ENCODE measurements around the gene LAMC2. TPM values are rescaled to one million over a fixed set of nuclear protein-coding genes. Genes with fewer than 3 reads are reported as not detected.

The LAMC2 gene
- total RNA-seq, 4 donors from 2014 or later = 2.6 to 23.3 (median 7.3) TPM

- DNase-seq (ENCODE audit: low spot score) (no peak), ATAC-seq (ENCODE audit: low FRiP score) (peak; percentile 65)
These were observed 19.2 kb downstream of the LAMC2 start for GRCh38 chr1:183205196-183205781.

GRCh38 chr1:183206538-183207122 lies 20.6 kb downstream of the LAMC2 start:
- TF ChIP-seq, protein P1, sequence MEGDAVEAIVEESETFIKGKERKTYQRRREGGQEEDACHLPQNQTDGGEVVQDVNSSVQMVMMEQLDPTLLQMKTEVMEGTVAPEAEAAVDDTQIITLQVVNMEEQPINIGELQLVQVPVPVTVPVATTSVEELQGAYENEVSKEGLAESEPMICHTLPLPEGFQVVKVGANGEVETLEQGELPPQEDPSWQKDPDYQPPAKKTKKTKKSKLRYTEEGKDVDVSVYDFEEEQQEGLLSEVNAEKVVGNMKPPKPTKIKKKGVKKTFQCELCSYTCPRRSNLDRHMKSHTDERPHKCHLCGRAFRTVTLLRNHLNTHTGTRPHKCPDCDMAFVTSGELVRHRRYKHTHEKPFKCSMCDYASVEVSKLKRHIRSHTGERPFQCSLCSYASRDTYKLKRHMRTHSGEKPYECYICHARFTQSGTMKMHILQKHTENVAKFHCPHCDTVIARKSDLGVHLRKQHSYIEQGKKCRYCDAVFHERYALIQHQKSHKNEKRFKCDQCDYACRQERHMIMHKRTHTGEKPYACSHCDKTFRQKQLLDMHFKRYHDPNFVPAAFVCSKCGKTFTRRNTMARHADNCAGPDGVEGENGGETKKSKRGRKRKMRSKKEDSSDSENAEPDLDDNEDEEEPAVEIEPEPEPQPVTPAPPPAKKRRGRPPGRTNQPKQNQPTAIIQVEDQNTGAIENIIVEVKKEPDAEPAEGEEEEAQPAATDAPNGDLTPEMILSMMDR (IDR thresholded peaks at IDR 0.05) = no peak
- no peak for DNase-seq (ENCODE audit: low spot score)
- ATAC-seq (ENCODE audit: low FRiP score) = no peak

More at GRCh38 chr1:183205196-183205781, 19.2 kb downstream of the LAMC2 start:
- TF ChIP-seq, protein P1 (IDR thresholded peaks at IDR 0.05) = no peak

DNA sequence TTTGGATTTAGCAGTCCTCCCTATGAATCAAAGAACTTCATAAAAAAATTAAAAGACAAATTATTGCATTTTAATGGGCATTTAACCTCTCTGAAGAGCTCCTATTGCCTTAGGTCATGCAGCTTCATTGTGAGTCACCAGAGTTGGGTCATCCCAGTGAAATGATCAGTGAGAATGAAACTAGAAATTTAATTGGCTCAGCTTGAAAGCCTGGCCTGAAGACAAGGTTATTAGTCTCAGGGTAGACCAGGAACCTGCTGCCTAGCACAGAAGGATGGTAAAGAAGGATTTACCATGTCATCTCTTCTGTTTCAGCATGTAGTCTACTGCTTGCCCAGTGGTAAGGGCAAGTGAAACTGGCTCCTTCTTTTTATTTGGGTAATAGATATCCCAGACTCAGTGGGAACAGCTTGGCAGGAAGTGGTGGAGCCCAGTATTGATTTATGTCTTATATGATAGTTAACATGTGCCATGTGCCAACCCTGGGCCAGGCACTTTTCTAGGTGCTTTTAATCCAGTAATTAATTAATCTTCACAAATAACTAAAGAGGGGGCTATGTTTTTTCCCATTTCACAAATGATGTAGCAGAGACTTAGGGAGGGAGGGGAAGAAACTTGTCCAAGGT lies 23.6 kb downstream of the LAMC2 start:
- TF ChIP-seq, protein P1 (IDR thresholded peaks at IDR 0.05) = no peak
- ATAC-seq (ENCODE audit: low FRiP score) = peak; percentile 89
- no peak for DNase-seq (ENCODE audit: low spot score)

- TF ChIP-seq, protein P1 (IDR thresholded peaks at IDR 0.05) = no peak
- DNase-seq (ENCODE audit: low spot score) = no peak
- no peak for ATAC-seq (ENCODE audit: low FRiP score)
These were observed 24.6 kb downstream of the LAMC2 start for GRCh38 chr1:183210681-183211080.

DNA sequence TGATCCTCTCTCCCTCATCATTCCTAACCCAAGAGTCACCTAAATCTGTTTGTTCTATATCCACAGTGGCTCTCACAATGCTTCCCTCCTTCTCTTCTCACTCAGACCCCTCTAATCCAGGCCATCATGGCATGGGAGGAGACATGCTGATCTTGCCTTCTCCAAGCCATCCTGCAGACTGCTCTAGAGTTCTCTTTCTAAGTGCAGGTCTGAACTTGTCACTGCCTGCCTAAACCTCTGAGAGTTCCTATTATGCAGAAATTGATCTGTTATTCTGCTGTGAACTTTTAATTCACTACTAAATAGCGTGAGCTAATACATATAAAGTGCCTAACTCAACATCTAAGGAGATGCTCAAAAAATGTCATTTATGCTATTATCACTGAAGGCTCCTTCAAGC lies 26.8 kb downstream of the LAMC2 start:
- DNase-seq (ENCODE audit: low spot score) (no peak), ATAC-seq (ENCODE audit: low FRiP score) (no peak)
- TF ChIP-seq, protein P1 (IDR thresholded peaks at IDR 0.05) = no peak

- DNase-seq (ENCODE audit: low spot score) = no peak
- ATAC-seq (ENCODE audit: low FRiP score) = no peak
- TF ChIP-seq, protein P1 (IDR thresholded peaks at IDR 0.05) = no peak
These were observed 28.2 kb downstream of the LAMC2 start for GRCh38 chr1:183214021-183214970.
